SK-N-SH treated with all-trans-retinoic acid at 6 μM for 48 hours (cell line): ENCODE results near the gene PPP1CA.

Experiments
- ATAC-seq: fragments of 200-7000 bp; cut with Tn5 transposase; 3 replicates; pipeline ENCODE4 v1.9.1; 2020; ENCODE audit warnings: mild to moderate bottlenecking, moderate library complexity
- ARNTL ChIP-seq: fragments of 450-650 bp; formaldehyde crosslinking; IDR thresholded peaks from 2 replicates; pipeline ENCODE4 v1.5.0; 2020; ENCODE audit warnings: low read depth, mild to moderate bottlenecking, moderate library complexity, borderline replicate concordance
- BACH2 ChIP-seq: fragments of 250-450 bp; sonication (Bioruptor Pico); IDR thresholded peaks from 2 replicates; pipeline ENCODE4 v1.9.0; 2021; ENCODE audit warnings: mild to moderate bottlenecking, borderline replicate concordance
- CSDC2 ChIP-seq: fragments of 250-450 bp; sonication (Bioruptor Pico); IDR thresholded peaks from 2 replicates; pipeline ENCODE4 v1.5.0; 2020; ENCODE audit warnings: mild to moderate bottlenecking, moderate library complexity
- ESRRG ChIP-seq: fragments of 250-450 bp; sonication (Bioruptor Pico); IDR thresholded peaks from 2 replicates; pipeline ENCODE4 v1.6.1; 2021; ENCODE audit warnings: mild to moderate bottlenecking
- GLIS3 ChIP-seq: fragments of 250-450 bp; sonication (Bioruptor Pico); IDR thresholded peaks from 2 replicates; pipeline ENCODE4 v1.5.0; 2020; ENCODE audit warnings: mild to moderate bottlenecking, moderate library complexity
- ISL1 ChIP-seq: fragments of 250-450 bp; sonication (Bioruptor Pico); IDR thresholded peaks from 2 replicates; pipeline ENCODE4 v2.1.2; 2022; ENCODE audit warnings: mild to moderate bottlenecking, moderate library complexity
- OSR1 ChIP-seq: fragments of 250-450 bp; sonication (Bioruptor Pico); IDR thresholded peaks from 2 replicates; pipeline ENCODE4 v1.8.0; 2022; ENCODE audit warnings: moderate library complexity, mild to moderate bottlenecking, inconsistent platforms
- RARB ChIP-seq: fragments of 250-450 bp; sonication (Bioruptor Pico); IDR thresholded peaks from 2 replicates; pipeline ENCODE4 v1.8.0; 2021; ENCODE audit warnings: mild to moderate bottlenecking, moderate library complexity
- SNAI2 ChIP-seq: fragments of 250-450 bp; sonication (Bioruptor Pico); IDR thresholded peaks from 2 replicates; pipeline ENCODE4 v1.5.0; 2020; ENCODE audit warnings: mild to moderate bottlenecking, moderate library complexity
- TCF4 ChIP-seq: fragments of 250-450 bp; sonication (Bioruptor Pico); IDR thresholded peaks from 2 replicates; pipeline ENCODE4 v1.8.0; 2021; ENCODE audit warnings: mild to moderate bottlenecking, moderate library complexity, borderline replicate concordance
- TOX ChIP-seq: fragments of 250-450 bp; sonication (Bioruptor Pico); IDR thresholded peaks from 2 replicates; pipeline ENCODE4 v1.8.0; 2021; ENCODE audit warnings: mild to moderate bottlenecking, moderate library complexity, borderline replicate concordance
- ZFP3 ChIP-seq: fragments of 250-450 bp; sonication (Bioruptor Pico); IDR thresholded peaks from 2 replicates; pipeline ENCODE4 v1.5.0; 2020; ENCODE audit warnings: mild to moderate bottlenecking, moderate library complexity
- ZFP30 ChIP-seq: fragments of 450-650 bp; formaldehyde crosslinking; IDR thresholded peaks from 2 replicates; pipeline ENCODE4 v1.5.0; 2022; ENCODE audit warnings: mild to moderate bottlenecking, moderate library complexity
- ZNF565 ChIP-seq: fragments of 450-650 bp; formaldehyde crosslinking; conservative IDR thresholded peaks from 2 replicates; pipeline ENCODE4 v1.5.0; 2020; ENCODE audit warnings: low read depth, mild to moderate bottlenecking, moderate library complexity
- ZNF70 ChIP-seq: fragments of 450-650 bp; formaldehyde crosslinking; IDR thresholded peaks from 2 replicates; pipeline ENCODE4 v1.5.0; 2020; ENCODE audit warnings: mild to moderate bottlenecking, moderate library complexity
- TF ChIP-seq, protein P1 (sequence below): fragments of 250-450 bp; sonication (Bioruptor Pico); IDR thresholded peaks from 2 replicates; pipeline ENCODE4 v1.5.1; 2020; ENCODE audit warnings: low read depth, mild to moderate bottlenecking, moderate library complexity
- TF ChIP-seq, protein P2 (sequence below): fragments of 250-450 bp; sonication (Bioruptor Pico); IDR thresholded peaks from 2 replicates; pipeline ENCODE4 v1.8.0; 2020; ENCODE audit warnings: mild to moderate bottlenecking, moderate library complexity, borderline replicate concordance
- TF ChIP-seq, protein P3 (sequence below): fragments of 250-450 bp; sonication (Bioruptor Pico); IDR thresholded peaks from 2 replicates; pipeline ENCODE4 v1.5.1; 2021; ENCODE audit warnings: mild to moderate bottlenecking, moderate library complexity
- TF ChIP-seq, protein P4 (sequence below): fragments of 250-450 bp; sonication (Bioruptor Pico); IDR thresholded peaks from 2 replicates; pipeline ENCODE4 v1.8.0; 2021; ENCODE audit warnings: low read depth, mild to moderate bottlenecking, moderate library complexity, borderline replicate concordance

The PPP1CA gene

DNA sequence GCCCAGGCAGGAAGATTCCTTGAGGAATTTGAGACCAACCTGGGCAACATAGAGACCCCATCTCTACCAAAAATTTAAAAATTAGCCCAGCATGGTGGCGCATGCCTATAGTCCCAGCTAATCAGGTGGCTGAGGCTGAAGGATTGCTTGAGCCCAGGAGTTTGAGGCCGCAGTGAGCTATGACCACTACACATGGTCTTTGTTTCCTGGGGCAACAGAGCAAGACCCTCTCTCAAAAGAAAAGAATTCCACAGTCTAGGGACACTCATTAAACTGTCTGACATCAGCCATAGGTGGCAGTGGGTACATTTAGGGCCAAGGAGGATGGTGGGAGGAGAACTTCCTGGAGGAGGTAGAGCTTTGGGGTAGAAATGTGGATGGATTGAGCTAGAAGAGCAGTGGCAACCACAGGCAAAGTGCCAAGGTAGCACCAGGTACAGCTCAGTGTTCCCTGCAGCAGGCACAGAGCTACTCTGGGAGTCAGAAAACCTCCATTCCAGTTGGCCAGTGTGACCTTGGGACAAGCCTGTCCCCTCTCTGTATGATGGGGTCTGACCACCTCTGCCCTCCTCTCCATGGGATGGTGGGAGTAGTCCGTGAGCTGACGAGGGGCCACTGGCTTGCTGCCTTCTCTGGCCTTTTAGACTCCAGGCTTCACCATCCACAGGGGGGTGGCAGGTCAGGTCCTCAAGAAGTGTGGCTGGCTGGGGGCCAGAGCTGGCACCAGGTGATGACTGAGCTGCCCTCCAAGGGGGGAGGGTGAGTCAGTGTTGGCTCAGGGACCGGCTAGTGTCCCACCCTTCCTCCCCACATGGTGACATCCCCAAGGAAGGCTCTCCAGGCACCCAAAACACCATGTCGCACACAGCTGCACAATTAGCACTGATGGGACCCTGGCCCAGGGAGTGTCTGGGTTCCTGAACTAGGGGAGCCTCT is 24.5 kb downstream of the PPP1CA start:
- no peak for TF ChIP-seq OSR1 (CRISPR knock-in tag)
- TF ChIP-seq, protein P1, sequence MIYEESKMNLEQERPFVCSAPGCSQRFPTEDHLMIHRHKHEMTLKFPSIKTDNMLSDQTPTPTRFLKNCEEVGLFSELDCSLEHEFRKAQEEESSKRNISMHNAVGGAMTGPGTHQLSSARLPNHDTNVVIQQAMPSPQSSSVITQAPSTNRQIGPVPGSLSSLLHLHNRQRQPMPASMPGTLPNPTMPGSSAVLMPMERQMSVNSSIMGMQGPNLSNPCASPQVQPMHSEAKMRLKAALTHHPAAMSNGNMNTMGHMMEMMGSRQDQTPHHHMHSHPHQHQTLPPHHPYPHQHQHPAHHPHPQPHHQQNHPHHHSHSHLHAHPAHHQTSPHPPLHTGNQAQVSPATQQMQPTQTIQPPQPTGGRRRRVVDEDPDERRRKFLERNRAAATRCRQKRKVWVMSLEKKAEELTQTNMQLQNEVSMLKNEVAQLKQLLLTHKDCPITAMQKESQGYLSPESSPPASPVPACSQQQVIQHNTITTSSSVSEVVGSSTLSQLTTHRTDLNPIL (CRISPR knock-in tag) = no peak
- ATAC-seq = no peak

DNA sequence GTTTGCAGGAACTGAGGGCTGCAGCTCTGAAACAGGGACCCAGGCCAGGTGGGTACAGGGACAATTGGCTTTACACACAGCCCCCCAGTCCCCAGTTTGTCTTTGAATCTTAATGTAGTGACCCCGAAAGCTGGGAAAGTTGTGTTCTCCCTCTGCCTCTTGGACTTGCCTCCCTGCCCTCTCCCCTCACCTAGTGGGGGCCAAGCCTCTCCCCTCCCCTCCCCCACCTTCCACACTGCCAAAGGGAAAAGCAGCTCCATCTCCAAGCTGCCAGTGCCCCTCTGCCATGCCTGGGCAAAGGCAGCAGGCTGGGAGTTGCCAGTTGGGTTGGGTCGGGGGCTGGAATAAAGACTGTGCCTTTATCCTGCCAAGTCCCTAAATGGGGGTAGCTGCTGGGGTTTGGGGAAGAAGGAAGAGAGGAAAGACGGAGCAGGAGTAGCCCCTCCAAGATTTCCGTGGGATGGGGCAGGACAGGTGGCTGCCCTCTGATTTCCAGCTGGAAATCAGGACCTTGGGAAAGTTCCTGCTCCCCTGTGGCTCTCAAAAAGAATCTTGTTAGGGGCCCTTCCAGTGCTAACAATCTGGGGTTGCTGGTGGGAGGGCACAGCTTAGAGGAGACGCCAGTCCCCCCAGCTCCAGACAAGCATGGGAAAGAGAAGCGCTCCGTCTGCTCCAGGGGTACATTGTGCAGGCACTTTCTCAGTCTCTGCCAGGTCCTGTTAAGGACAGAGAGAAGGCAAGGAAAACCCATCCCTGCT is 25.4 kb downstream of the PPP1CA start:
- ATAC-seq = no peak
- TF ChIP-seq ISL1 (CRISPR knock-in tag) (no peak), ZNF70 (CRISPR knock-in tag) (no peak), RARB (CRISPR knock-in tag) (no peak), BACH2 (no peak), TOX (no peak), SNAI2 (no peak), OSR1 (CRISPR knock-in tag) (no peak), CSDC2 (no peak)
- TF ChIP-seq, protein P2, sequence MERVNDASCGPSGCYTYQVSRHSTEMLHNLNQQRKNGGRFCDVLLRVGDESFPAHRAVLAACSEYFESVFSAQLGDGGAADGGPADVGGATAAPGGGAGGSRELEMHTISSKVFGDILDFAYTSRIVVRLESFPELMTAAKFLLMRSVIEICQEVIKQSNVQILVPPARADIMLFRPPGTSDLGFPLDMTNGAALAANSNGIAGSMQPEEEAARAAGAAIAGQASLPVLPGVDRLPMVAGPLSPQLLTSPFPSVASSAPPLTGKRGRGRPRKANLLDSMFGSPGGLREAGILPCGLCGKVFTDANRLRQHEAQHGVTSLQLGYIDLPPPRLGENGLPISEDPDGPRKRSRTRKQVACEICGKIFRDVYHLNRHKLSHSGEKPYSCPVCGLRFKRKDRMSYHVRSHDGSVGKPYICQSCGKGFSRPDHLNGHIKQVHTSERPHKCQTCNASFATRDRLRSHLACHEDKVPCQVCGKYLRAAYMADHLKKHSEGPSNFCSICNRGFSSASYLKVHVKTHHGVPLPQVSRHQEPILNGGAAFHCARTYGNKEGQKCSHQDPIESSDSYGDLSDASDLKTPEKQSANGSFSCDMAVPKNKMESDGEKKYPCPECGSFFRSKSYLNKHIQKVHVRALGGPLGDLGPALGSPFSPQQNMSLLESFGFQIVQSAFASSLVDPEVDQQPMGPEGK (CRISPR knock-in tag) = no peak
- TF ChIP-seq, all 23 proteins: peak for 0

DNA sequence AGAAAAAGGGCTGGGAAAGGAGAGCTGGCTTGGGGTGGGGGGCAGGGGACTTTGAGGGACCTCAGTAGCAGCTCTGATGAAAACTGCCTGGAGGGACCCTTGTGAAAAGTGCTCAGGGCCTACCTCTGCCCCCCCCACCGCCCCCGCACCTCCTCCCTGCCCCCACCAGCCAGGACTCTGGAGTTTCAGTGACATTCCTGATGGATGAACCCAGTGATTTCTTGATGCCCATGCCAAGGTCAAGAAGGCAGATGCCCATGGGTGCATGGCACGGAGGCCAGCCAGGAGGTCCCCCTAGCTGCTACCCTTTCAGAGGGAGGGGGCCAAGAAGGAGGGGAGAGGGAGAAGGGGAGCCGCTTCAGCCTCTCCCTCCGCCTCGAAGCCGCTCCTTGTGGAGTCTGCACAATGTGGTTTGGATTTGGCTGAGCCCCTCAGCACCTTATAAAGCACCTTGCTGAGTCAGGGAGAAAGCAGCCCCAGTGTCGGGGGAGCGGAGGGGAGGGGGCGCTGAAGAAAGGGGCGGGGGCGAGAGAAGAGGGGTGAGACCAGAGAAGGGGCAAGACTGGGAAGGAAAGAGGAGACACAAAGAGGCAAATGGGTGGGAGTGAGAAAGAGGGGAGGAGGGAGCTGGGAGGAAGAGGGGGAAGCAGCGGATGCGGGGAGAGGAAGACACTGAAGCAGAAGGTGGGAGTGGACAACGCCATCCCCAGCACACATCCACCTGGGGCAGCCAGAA is 26.2 kb downstream of the PPP1CA start:
- ATAC-seq = no peak
- TF ChIP-seq ESRRG (CRISPR knock-in tag) (no peak), ZFP3 (CRISPR knock-in tag) (no peak)

DNA sequence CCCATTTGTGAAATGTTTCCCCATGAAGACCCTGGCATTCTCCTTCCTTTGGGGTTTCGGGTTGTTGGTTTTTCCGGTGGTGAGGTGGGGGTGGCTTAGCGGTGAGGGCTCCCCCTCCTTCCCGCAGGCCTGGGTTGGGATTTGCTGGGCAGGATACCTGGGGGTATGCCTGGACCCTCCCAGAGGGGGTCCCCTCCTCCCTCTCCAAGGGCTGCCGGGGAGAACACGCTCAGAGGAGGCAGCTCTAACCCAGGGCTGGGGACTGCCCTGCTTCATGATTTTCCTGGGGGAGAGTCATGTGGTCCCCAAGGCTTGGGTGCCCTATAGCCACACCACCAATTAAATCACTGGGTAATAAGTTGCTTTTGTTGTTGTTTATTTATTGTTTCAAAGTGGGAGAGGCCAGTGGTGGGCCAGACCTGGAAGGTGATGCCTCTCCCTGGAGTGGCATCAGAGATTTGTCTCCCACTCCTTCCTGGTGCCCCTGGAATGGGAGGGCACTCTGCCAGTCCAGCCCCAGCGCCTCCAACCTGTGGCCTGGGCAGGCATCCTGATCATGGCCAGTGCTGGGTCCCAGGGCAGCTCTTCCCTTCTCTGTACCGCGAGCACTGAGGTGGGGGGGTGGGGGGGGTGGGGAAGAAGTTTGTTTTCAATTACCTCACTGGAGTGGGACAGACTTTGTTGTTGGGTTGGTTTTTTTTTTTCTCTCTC is 26.9 kb downstream of the PPP1CA start:
- ATAC-seq = peak; percentile 22
- TF ChIP-seq ZFP3 (CRISPR knock-in tag) = no peak

DNA sequence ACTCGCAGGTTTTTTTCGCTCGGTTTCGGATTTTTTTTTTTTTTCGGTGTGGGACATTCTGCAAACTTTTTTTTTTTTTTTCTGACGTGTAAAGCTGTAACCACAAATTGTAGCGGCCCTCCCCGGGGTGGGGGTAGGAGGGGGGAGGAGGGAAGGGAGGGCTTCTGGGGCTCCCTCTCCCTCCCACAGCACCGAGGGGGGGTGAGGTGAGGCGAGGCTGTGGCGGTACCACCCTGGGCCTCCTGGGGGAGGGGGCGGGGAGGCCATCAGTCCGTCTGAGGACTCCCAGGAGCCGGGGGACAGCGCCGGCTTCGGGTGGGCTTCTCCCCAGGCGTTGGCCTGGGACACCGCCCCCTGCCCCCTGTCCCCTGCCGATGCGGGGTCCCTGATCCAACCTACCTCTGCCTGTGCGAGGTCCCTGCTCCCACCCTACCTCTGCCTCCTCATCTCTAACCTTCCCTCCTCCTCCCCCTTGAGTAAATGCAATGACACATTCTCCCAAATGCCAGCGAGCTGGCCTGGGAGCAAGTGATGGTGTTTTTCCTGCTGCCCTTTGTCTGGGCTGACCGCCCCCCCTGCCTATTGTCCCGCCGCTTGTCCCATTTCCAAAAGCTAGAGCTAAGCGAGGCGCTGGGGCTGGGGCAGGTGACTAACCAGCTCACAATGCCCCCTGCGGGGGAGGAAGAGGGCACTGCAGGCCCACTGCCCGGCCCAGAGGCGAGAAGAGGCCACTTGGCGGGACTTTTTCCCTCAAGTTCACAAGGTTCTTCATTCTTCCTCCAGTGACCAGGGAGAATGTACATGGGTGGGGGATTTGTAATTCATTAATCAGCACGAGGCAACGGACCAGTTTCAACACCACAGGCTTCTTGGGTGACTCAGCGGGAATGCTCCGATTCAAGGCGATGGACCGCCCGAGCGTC is 27.7 kb downstream of the PPP1CA start:
- TF ChIP-seq, protein P2 (CRISPR knock-in tag) = peak; percentile 47; the same call in 1 of the 2 replicates
- no peak for TF ChIP-seq ESRRG (CRISPR knock-in tag)
- ATAC-seq = peak; percentile 71

DNA sequence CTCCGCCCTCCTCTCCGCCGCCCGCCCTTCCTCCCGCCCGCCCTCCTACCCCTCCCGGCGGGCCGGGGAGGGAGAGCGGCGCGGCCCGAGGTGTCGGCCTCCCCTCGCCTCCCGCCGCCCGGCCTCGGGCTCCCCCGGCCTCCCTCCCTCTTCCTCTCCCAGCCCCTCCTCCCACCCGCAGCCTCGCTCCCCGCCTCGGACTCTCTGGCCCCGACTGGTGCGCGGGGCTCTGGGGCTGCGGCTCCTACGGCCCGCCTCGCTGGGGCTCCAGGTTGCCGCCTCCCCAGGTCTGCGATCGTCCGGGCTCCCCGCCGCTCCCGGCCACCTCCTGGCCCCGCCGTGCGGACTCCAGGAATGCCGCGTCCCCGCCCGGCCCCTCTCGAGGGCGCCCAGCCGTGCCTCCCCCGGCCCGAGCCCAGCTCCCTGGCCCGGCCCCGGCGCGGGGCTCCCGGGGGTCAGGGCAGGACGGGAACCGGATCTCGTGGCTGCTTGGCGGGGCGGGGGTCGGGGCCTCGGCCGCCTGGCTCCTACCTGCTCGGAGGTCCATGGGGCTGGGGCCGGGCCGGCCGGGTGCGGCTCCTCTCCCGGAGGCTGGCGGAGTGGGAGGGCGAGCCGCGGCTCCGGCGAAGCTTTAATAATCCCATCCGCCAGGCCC is 28.5 kb downstream of the PPP1CA start, which contains the start of gene CLCF1:
CLCF1 (minus strand) TSS at position 606 of the 655 bp plus-strand sequence; CDS start at position 547, 59 bp downstream.
- ATAC-seq = peak; percentile 13
- TF ChIP-seq ARNTL = no peak
- TF ChIP-seq ZNF565 = no peak
- TF ChIP-seq, protein P3, sequence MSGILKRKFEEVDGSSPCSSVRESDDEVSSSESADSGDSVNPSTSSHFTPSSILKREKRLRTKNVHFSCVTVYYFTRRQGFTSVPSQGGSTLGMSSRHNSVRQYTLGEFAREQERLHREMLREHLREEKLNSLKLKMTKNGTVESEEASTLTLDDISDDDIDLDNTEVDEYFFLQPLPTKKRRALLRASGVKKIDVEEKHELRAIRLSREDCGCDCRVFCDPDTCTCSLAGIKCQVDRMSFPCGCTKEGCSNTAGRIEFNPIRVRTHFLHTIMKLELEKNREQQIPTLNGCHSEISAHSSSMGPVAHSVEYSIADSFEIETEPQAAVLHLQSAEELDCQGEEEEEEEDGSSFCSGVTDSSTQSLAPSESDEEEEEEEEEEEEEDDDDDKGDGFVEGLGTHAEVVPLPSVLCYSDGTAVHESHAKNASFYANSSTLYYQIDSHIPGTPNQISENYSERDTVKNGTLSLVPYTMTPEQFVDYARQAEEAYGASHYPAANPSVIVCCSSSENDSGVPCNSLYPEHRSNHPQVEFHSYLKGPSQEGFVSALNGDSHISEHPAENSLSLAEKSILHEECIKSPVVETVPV = no peak
- TF ChIP-seq GLIS3 = no peak
- no peak for TF ChIP-seq RARB (CRISPR knock-in tag)
- TF ChIP-seq CSDC2 = no peak
- no peak for TF ChIP-seq TCF4 (CRISPR knock-in tag)
- TF ChIP-seq, protein P4, sequence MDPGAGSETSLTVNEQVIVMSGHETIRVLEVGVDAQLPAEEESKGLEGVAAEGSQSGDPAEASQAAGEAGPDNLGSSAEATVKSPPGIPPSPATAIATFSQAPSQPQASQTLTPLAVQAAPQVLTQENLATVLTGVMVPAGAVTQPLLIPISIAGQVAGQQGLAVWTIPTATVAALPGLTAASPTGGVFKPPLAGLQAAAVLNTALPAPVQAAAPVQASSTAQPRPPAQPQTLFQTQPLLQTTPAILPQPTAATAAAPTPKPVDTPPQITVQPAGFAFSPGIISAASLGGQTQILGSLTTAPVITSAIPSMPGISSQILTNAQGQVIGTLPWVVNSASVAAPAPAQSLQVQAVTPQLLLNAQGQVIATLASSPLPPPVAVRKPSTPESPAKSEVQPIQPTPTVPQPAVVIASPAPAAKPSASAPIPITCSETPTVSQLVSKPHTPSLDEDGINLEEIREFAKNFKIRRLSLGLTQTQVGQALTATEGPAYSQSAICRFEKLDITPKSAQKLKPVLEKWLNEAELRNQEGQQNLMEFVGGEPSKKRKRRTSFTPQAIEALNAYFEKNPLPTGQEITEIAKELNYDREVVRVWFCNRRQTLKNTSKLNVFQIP (CRISPR knock-in tag) = no peak
- no peak for TF ChIP-seq ZFP30 (CRISPR knock-in tag)
- TF ChIP-seq OSR1 (CRISPR knock-in tag) = no peak
